Chondrocyte (in vitro differentiated cells): ENCODE data around the gene TUBB4A. TPM values are rescaled to one million over a fixed set of nuclear protein-coding genes. Genes with fewer than 3 reads are reported as not detected.

Experiments used
- DNase-seq: peaks from one replicate; pipeline ENCODE4 v3.0.0; 2021; ENCODE audit warnings: mixed read lengths, low spot score
- H3K27ac Mint-ChIP-seq: one replicate; pipeline ENCODE4 v1.8.0; 2021; ENCODE audit warnings: mild to moderate bottlenecking, moderate library complexity, mixed read lengths; ENCODE audit not compliant: unreplicated experiment
- H3K27me3 Mint-ChIP-seq: 2 replicates; pipeline ENCODE4 v1.8.0; 2021; ENCODE audit warnings: low read depth, mixed read lengths
- H3K36me3 Mint-ChIP-seq: 2 replicates; pipeline ENCODE4 v1.8.0; 2021; ENCODE audit warnings: low read depth, mixed read lengths
- H3K4me1 Mint-ChIP-seq: 2 replicates; pipeline ENCODE4 v1.8.0; 2021; ENCODE audit warnings: low read depth, mild to moderate bottlenecking, mixed read lengths
- H3K4me3 Mint-ChIP-seq: one replicate; pipeline ENCODE4 v1.8.0; 2021; ENCODE audit warnings: mild to moderate bottlenecking, moderate library complexity, mixed read lengths; ENCODE audit not compliant: unreplicated experiment
- H3K9me3 Mint-ChIP-seq: 2 replicates; pipeline ENCODE4 v1.8.0; 2021; ENCODE audit warnings: low read depth, mixed read lengths
- total RNA-seq: library from RNA; stranded (reverse); gene quantifications from 3 replicates; pipeline ENCODE4 v1.2.1, GENCODE V29; 2021
- TF ChIP-seq, protein P1 (sequence below): fragments of 200-600 bp; sonication (generic); IDR thresholded peaks from 2 replicates; pipeline ENCODE4 v1.5.0; 2021; ENCODE audit warnings: antibody characterized with exemption, mild to moderate bottlenecking, moderate library complexity

TUBB4A gene
- total RNA-seq, 1 donor from 2014 or later: 0.70 TPM

- peaks cover 5% of the 10 kb centered on the region for H3K36me3 Mint-ChIP-seq
- DNase-seq: peak; percentile 99
- H3K4me3 Mint-ChIP-seq: peak overlapping the region; percentile 85
- H3K9me3 Mint-ChIP-seq: peaks cover 1% of the 10 kb centered on the region
- peaks cover 18% of the 10 kb centered on the region for H3K27me3 Mint-ChIP-seq
- H3K4me1 Mint-ChIP-seq: peaks cover 22% of the 10 kb centered on the region
- peak overlapping the region; percentile 83 for H3K27ac Mint-ChIP-seq
- TF ChIP-seq, protein P1, sequence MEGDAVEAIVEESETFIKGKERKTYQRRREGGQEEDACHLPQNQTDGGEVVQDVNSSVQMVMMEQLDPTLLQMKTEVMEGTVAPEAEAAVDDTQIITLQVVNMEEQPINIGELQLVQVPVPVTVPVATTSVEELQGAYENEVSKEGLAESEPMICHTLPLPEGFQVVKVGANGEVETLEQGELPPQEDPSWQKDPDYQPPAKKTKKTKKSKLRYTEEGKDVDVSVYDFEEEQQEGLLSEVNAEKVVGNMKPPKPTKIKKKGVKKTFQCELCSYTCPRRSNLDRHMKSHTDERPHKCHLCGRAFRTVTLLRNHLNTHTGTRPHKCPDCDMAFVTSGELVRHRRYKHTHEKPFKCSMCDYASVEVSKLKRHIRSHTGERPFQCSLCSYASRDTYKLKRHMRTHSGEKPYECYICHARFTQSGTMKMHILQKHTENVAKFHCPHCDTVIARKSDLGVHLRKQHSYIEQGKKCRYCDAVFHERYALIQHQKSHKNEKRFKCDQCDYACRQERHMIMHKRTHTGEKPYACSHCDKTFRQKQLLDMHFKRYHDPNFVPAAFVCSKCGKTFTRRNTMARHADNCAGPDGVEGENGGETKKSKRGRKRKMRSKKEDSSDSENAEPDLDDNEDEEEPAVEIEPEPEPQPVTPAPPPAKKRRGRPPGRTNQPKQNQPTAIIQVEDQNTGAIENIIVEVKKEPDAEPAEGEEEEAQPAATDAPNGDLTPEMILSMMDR: peak; percentile 75
Observed at GRCh38 chr19:6460099-6460884, 41.8 kb downstream of the TUBB4A start.

GRCh38 chr19:6459262-6460098, 42.6 kb downstream of the TUBB4A start, which contains the start of gene SLC25A23:
Gene SLC25A23, minus strand, starts transcription at chr19:6459792. Its CDS starts 164 bp downstream, at chr19:6459628.
- DNase-seq: no peak
- Mint-ChIP-seq H3K4me1 (peaks cover 18% of the 10 kb centered on the region), H3K36me3 (peaks cover 8% of the 10 kb centered on the region), H3K27me3 (peaks cover 11% of the 10 kb centered on the region), H3K9me3 (peaks cover 3% of the 10 kb centered on the region), H3K4me3 (peak within 1 kb of the TSS; percentile 88), H3K27ac (peak within 1 kb of the TSS; percentile 83)
- TF ChIP-seq, protein P1: no peak

DNA sequence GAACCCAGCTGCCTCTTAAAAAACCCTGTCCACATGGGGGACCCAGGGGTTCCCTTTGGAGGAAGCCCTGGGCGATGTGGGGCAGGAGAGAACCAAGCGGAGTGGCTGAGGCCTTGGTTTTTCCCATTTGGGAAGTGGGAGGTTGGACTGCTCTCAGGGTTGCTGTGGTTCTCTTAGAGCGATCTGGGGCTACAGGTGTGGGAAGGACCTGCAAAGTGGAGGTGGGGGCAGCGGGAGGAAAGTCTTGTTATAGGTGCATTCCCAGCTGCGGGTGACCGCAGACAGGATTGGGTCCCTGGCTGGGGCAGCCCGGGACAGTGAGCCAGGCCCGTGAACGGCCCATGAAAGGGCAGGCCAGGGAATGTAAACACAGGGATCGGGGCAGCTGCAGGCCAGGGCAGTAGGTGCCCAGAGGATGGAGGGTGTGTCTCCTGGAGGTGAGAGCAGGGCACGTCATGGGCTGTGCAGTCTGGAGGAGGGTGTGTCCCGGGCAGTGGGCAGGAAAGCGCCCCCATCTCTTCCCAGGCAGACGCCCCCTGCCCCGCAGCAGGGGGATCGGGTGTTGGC, 43.3 kb downstream of the TUBB4A start:
- Mint-ChIP-seq H3K4me1 (peaks cover 18% of the 10 kb centered on the region), H3K27me3 (peaks cover 8% of the 10 kb centered on the region), H3K9me3 (peaks cover 6% of the 10 kb centered on the region), H3K4me3 (peak overlapping the region; percentile 88), H3K36me3 (peaks cover 13% of the 10 kb centered on the region), H3K27ac (peak overlapping the region; percentile 32)
- TF ChIP-seq, protein P1: no peak
- DNase-seq: no peak

DNA sequence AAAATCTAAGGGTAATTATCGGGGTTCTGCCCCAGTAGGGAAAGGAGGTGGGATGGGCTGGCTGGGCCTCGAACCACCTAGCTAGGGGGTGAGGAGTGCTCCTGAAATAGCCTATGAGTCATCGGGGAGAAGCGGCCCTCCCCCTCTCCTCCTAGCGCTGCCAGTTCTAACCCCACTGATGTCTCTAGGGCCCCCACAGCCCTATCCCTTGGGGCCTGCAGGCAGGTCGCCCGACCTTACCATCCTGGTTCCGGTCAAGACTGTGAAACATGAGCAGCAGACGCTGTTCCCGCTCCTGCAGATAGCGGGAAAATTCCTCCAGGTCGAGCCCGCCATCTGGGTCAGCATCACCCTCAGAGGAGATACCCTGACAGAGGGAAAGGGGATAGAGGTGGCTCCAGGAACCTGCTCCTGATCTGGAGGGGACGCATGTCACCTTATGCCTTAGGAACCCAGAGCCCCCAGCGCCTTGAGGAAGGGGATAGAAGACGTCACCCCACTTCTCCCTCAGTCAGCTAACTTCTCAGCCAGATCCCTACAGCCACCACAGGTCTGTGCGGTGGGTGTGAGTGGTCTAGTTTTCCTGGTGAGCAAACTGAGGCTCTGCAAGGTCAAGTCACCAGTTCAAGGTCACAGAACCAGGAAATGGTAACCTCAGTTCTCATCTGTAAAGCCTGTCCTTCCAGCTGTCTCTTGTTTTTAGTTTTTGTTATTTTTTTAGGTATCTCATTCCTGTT, 44.0 kb downstream of the TUBB4A start:
- H3K36me3 Mint-ChIP-seq: peaks cover 17% of the 10 kb centered on the region
- no peak for DNase-seq
- peaks cover 9% of the 10 kb centered on the region for H3K9me3 Mint-ChIP-seq
- peak overlapping the region; percentile 32 for H3K27ac Mint-ChIP-seq
- H3K4me3 Mint-ChIP-seq: peak overlapping the region; percentile 88
- peaks cover 18% of the 10 kb centered on the region for H3K4me1 Mint-ChIP-seq
- TF ChIP-seq, protein P1: no peak
- H3K27me3 Mint-ChIP-seq: peaks cover 7% of the 10 kb centered on the region
